B cell (primary cell): ENCODE measurements around the gene KCNS1. TPM values are rescaled to one million over a fixed set of nuclear protein-coding genes. Genes with fewer than 3 reads are reported as not detected.
A peak's percentile ranks its signal among the peaks of the same experiment; 100 is the strongest.

Source experiments
- ATAC-seq: fragments of 200-7000 bp; cut with Tn5 transposase; one replicate; pipeline ENCODE4 v1.10.0; 2021; ENCODE audit warnings: low read depth, mild to moderate bottlenecking, moderate number of reproducible peaks, moderate library complexity
- CTCF ChIA-PET: fragments of 350-600 bp; sonication (Branson Sonifier 250); formaldehyde crosslinking; loops from one replicate; lab custom pipeline; 2021; ENCODE audit warnings: antibody characterized with exemption, inconsistent platforms; lab: Charles Lee
- POLR2A ChIA-PET: fragments of 350-600 bp; sonication (Branson Sonifier 250); formaldehyde crosslinking; loops from one replicate; lab custom pipeline; 2021; ENCODE audit warnings: antibody characterized with exemption; lab: Charles Lee
- DNase-seq: peaks from one replicate; pipeline ENCODE4 v3.0.0; 2013
- H2AFZ ChIP-seq: 2 replicates; pipeline ENCODE4 v1.6.1; 2012; ENCODE audit warnings: mild to moderate bottlenecking, low read depth, low read length; ENCODE audit not compliant: insufficient read depth, poor library complexity, severe bottlenecking
- H3K27ac ChIP-seq, 2 donors: 1 replicate in 1 of 2; 2 replicates in 1 of 2; pipeline ENCODE4 v1.5.1; 2012 to 2013; ENCODE audit warnings: low read length in 2 of 2, mild to moderate bottlenecking in 2 of 2, moderate library complexity in 1 of 2
- H3K27me3 ChIP-seq, 4 experiments: fragments of 200-600 bp in 1 of 4; sonication (generic) in 1 of 4; replicated peaks in 1 of 4; 1 replicate in 2 of 4; 2 replicates in 2 of 4; pipeline versions ENCODE4 v1.6.1 to v1.7.0; 2013 to 2016; ENCODE audit warnings: low read length in 3 of 4, mild to moderate bottlenecking in 2 of 4, mixed read lengths in 1 of 4, moderate library complexity in 1 of 4; ENCODE audit not compliant: insufficient read depth in 4 of 4, control insufficient read depth in 3 of 4; ENCODE audit errors: control extremely low read depth in 1 of 4
- H3K36me3 ChIP-seq, 2 experiments: replicated peaks in 1 of 2; 1 replicate in 1 of 2; 2 replicates in 1 of 2; pipeline versions ENCODE4 v1.6.1 to v1.7.1; 2013; ENCODE audit warnings: low read length in 1 of 2; ENCODE audit not compliant: insufficient read depth in 2 of 2, control insufficient read depth in 1 of 2; ENCODE audit errors: control extremely low read depth in 1 of 2, extremely low read depth in 1 of 2
- H3K4me1 ChIP-seq, 2 donors: fragments of 200-600 bp in 1 of 2; sonication (generic) in 1 of 2; 1 replicate in 1 of 2; 2 replicates in 1 of 2; pipeline versions ENCODE4 v1.5.1 to v1.6.1; 2013 to 2017; ENCODE audit warnings: low read length in 2 of 2; ENCODE audit not compliant: control insufficient read depth in 2 of 2, insufficient read depth in 2 of 2
- H3K4me2 ChIP-seq: replicated peaks from 2 replicates; pipeline ENCODE3; 2012; ENCODE audit warnings: mild to moderate bottlenecking, low read depth, low read length; ENCODE audit not compliant: poor library complexity, severe bottlenecking
- H3K4me3 ChIP-seq, 5 experiments: fragments of 200-600 bp in 1 of 5; sonication (generic) in 1 of 5; 1 replicate in 3 of 5; 2 replicates in 2 of 5; pipeline versions ENCODE4 v1.5.1 to v1.7.0; 2011 to 2016; ENCODE audit warnings: low read length in 4 of 5, mild to moderate bottlenecking in 4 of 5, low read depth in 2 of 5, control low read depth in 1 of 5, moderate library complexity in 1 of 5; ENCODE audit not compliant: insufficient read depth in 1 of 5; ENCODE audit errors: control extremely low read depth in 1 of 5, extremely low read depth in 1 of 5
- H3K79me2 ChIP-seq: fragments of 200-600 bp; sonication (generic); one replicate; pipeline ENCODE4 v1.6.0; 2016; ENCODE audit warnings: low read length; ENCODE audit not compliant: control insufficient read depth, insufficient read depth
- H3K9ac ChIP-seq: fragments of 200-600 bp; sonication (generic); 2 replicates; pipeline ENCODE4 v1.6.1; 2017; ENCODE audit warnings: mild to moderate bottlenecking, low read length, moderate library complexity
- H3K9me3 ChIP-seq, 3 donors: one replicate each; pipeline versions ENCODE4 v1.6.1 to v1.7.1; 2013; ENCODE audit warnings: low read length in 2 of 3; ENCODE audit not compliant: control insufficient read depth in 2 of 3, insufficient read depth in 1 of 3; ENCODE audit errors: control extremely low read depth in 1 of 3
- H4K20me1 ChIP-seq: 2 replicates; pipeline ENCODE4 v1.6.0; 2012; ENCODE audit warnings: mild to moderate bottlenecking, low read length; ENCODE audit not compliant: insufficient read depth, control insufficient read depth, poor library complexity, severe bottlenecking
- H3K27ac Mint-ChIP-seq: one replicate; pipeline ENCODE4 v1.8.0; 2021; ENCODE audit warnings: mixed read lengths
- H3K27me3 Mint-ChIP-seq: one replicate; pipeline ENCODE4 v1.8.0; 2021; ENCODE audit warnings: mixed read lengths
- H3K4me1 Mint-ChIP-seq: one replicate; pipeline ENCODE4 v1.8.0; 2021; ENCODE audit warnings: mixed read lengths
- H3K4me3 Mint-ChIP-seq: one replicate; pipeline ENCODE4 v1.8.0; 2021; ENCODE audit warnings: mixed read lengths
- H3K9me3 Mint-ChIP-seq: one replicate; pipeline ENCODE4 v1.8.0; 2022; ENCODE audit warnings: mixed read lengths; ENCODE audit not compliant: insufficient read depth
- CTCF ChIP-seq: fragments of 200-600 bp; IDR thresholded peaks from one replicate; pipeline ENCODE4 v1.8.0; 2022; ENCODE audit warnings: antibody characterized with exemption, mild to moderate bottlenecking
- EZH2 ChIP-seq: IDR thresholded peaks from 2 replicates; pipeline ENCODE4 v1.6.1; 2012; ENCODE audit warnings: borderline replicate concordance, low read depth, mild to moderate bottlenecking, moderate library complexity, low read length; ENCODE audit not compliant: insufficient read depth, poor library complexity, severe bottlenecking
- WGBS: methylation state at CpG from one replicate; pipeline ENCODE4 v1.1.5; 2013; ENCODE audit warnings: missing lambda C conversion rate; ENCODE audit not compliant: insufficient coverage; 5-methylcytosine and 5-hydroxymethylcytosine counted together
- intact Hi-C: fragments of 100-400 bp; cut with micrococcal nuclease; formaldehyde crosslinking; loops from one replicate; pipeline ENCODE4 v1.10.0; 2022
- polyA plus RNA-seq: library from polyadenylated mRNA; depleted of rRNA; stranded (reverse); fragments of >200 nt; gene quantifications from 2 replicates; pipeline ENCODE4 v1.2.3, GENCODE V29; 2012
- total RNA-seq, 2 donors: library from RNA; stranded (reverse); fragments of 120-200 nt in 1 of 2; gene quantifications; 1 replicate in 1 of 2; 2 replicates in 1 of 2; pipeline versions ENCODE4 v1.2.3 to v1.2.4, GENCODE V29; 2013 to 2022

KCNS1 gene
- total and polyA plus RNA-seq, 2 donors (not counting 1 experiment from before 2014, with no cell fraction given): 0.04 TPM; not detected in 1

- no peak overlapping the region for H2AFZ ChIP-seq
- ATAC-seq (no peak), DNase-seq (no peak)
- no peak overlapping the region for H3K9ac ChIP-seq
- Mint-ChIP-seq H3K4me3 (no peak overlapping the region), H3K27me3 (no peaks in the 10 kb centered on the region), H3K9me3 (no peaks in the 10 kb centered on the region), H3K27ac (no peak overlapping the region), H3K4me1 (peaks cover 28% of the 10 kb centered on the region)
- no peak for TF ChIP-seq CTCF
- TF ChIP-seq EZH2: no peak
- no peak overlapping the region for H3K27ac ChIP-seq
- H3K9me3 ChIP-seq: no peaks in the 10 kb centered on the region
- intact Hi-C loops: no loop called here
- no peaks in the 10 kb centered on the region for H3K79me2 ChIP-seq
- H3K27me3 ChIP-seq: no peaks in the 10 kb centered on the region
- H3K36me3 ChIP-seq: peaks cover under 1 to 1% of the 10 kb centered on the region in 2 experiments
- 100% methylated on average over 2 of the region's 7 CpGs for WGBS
- POLR2A ChIA-PET: interaction anchor here (0.7 kb wide), 1 partner anchor 9 kb away, joined by 4 read pairs; no protein-coding TSS in a partner anchor
- no peaks in the 10 kb centered on the region for H4K20me1 ChIP-seq
- H3K4me3 ChIP-seq: no peak overlapping the region
- CTCF ChIA-PET: interaction anchor here (1.2 to 2.2 kb wide), 2 partner anchors 9 to 45 kb away, joined by 3 to 7 read pairs; no protein-coding TSS in a partner anchor
- no peak overlapping the region for H3K4me2 ChIP-seq
- peaks cover 11 to 14% of the 10 kb centered on the region in 2 donors for H3K4me1 ChIP-seq
Observed at GRCh38 chr20:45088247-45088646, 12.7 kb downstream of the KCNS1 start.

- TF ChIP-seq CTCF (no peak), EZH2 (no peak)
- no CpG with 5 or more reads among the region's 1 CpG for WGBS
- peaks cover 0 to 2% (median 0%) of the 10 kb centered on the region in 3 donors for H3K9me3 ChIP-seq
- H3K36me3 ChIP-seq: peaks cover 3 to 5% of the 10 kb centered on the region in 2 experiments
- DNase-seq (no peak), ATAC-seq (no peak)
- H3K9me3 Mint-ChIP-seq: no peaks in the 10 kb centered on the region
- no peaks in the 10 kb centered on the region for H3K79me2 ChIP-seq
- H3K4me1 Mint-ChIP-seq: peaks cover 28% of the 10 kb centered on the region
- intact Hi-C loops: no loop called here
- H4K20me1 ChIP-seq: no peaks in the 10 kb centered on the region
- no peaks in the 10 kb centered on the region for H3K27me3 ChIP-seq
- H3K9ac ChIP-seq: no peak overlapping the region
- no peak overlapping the region for H2AFZ ChIP-seq
- no peak overlapping the region for H3K4me3 Mint-ChIP-seq
- POLR2A ChIA-PET: no interaction called here
- H3K4me3 ChIP-seq: no peak overlapping the region
- peak overlapping the region; percentile 16 for H3K4me2 ChIP-seq
- H3K27ac Mint-ChIP-seq: peak overlapping the region; percentile 29
- H3K4me1 ChIP-seq: peaks cover 11 to 14% of the 10 kb centered on the region in 2 donors
- H3K27me3 Mint-ChIP-seq: no peaks in the 10 kb centered on the region
- CTCF ChIA-PET: interaction anchor here (1.2 to 2.2 kb wide), 2 partner anchors 9 to 44 kb away, joined by 3 to 7 read pairs; no protein-coding TSS in a partner anchor
- H3K27ac ChIP-seq: peak overlapping the region in 1 of 2 donors; percentile 15
Observed at GRCh38 chr20:45087814-45088213, 13.1 kb downstream of the KCNS1 start.
